HEK293T (cell line): Measurements from ENCODE around the gene TAF11.

ENCODE experiments used
- CTCF ChIA-PET: fragments of 350-600 bp; formaldehyde crosslinking; extraction: SDS; loops from one replicate; lab custom pipeline; 2021; ENCODE audit warnings: antibody characterized with exemption, inconsistent platforms; lab: Yijun Ruan, JAX
- POLR2A ChIA-PET: fragments of 350-600 bp; formaldehyde crosslinking; extraction: SDS; loops from one replicate; lab custom pipeline; 2020; ENCODE audit warnings: antibody characterized with exemption, inconsistent platforms; lab: Yijun Ruan, JAX
- DNase-seq: peaks from one replicate; pipeline ENCODE4 v3.0.0; 2012; ENCODE audit warnings: mixed read lengths; ENCODE audit errors: extremely low spot score
- ARNT ChIP-seq: fragments of 450-650 bp; IDR thresholded peaks from 2 replicates; pipeline ENCODE4 v1.6.1; 2017; ENCODE audit warnings: mild to moderate bottlenecking
- BHLHE40 ChIP-seq: fragments of 450-650 bp; IDR thresholded peaks from 2 replicates; pipeline ENCODE4 v1.6.1; 2016; ENCODE audit warnings: mild to moderate bottlenecking, moderate library complexity, borderline replicate concordance
- CTBP1 ChIP-seq: fragments of 450-650 bp; IDR thresholded peaks from 2 replicates; pipeline ENCODE4 v1.6.1; 2016; ENCODE audit warnings: borderline replicate concordance
- ELF4 ChIP-seq: fragments of 450-650 bp; IDR thresholded peaks from 2 replicates; pipeline ENCODE4 v1.6.1; 2017; ENCODE audit warnings: antibody characterized with exemption
- FOXA1 ChIP-seq: fragments of 450-650 bp; IDR thresholded peaks from 2 replicates; pipeline ENCODE4 v1.6.1; 2016; ENCODE audit warnings: mild to moderate bottlenecking
- FOXK2 ChIP-seq: fragments of 450-650 bp; IDR thresholded peaks from 2 replicates; pipeline ENCODE4 v1.6.1; 2016; ENCODE audit warnings: mild to moderate bottlenecking
- FOXM1 ChIP-seq: fragments of 450-650 bp; IDR thresholded peaks from 2 replicates; pipeline ENCODE4 v1.6.1; 2017; ENCODE audit warnings: mild to moderate bottlenecking, borderline replicate concordance
- HDGF ChIP-seq: fragments of 450-650 bp; IDR thresholded peaks from 2 replicates; pipeline ENCODE4 v1.6.1; 2017; ENCODE audit warnings: antibody characterized with exemption, borderline replicate concordance
- L3MBTL2 ChIP-seq: fragments of 450-650 bp; conservative IDR thresholded peaks from 2 replicates; pipeline ENCODE4 v1.6.1; 2016; ENCODE audit warnings: mild to moderate bottlenecking
- LEF1 ChIP-seq: fragments of 450-650 bp; IDR thresholded peaks from 2 replicates; pipeline ENCODE4 v1.6.1; 2017; ENCODE audit warnings: mild to moderate bottlenecking, borderline replicate concordance
- NFRKB ChIP-seq: fragments of 450-650 bp; IDR thresholded peaks from 2 replicates; pipeline ENCODE4 v1.6.1; 2016; ENCODE audit warnings: mild to moderate bottlenecking, moderate library complexity
- PKNOX1 ChIP-seq: fragments of 450-650 bp; IDR thresholded peaks from 2 replicates; pipeline ENCODE4 v1.6.1; 2016
- SP1 ChIP-seq: fragments of 450-650 bp; IDR thresholded peaks from 2 replicates; pipeline ENCODE4 v1.6.1; 2017
- SUZ12 ChIP-seq: fragments of 450-650 bp; IDR thresholded peaks from 2 replicates; pipeline ENCODE4 v1.6.1; 2016; ENCODE audit warnings: mild to moderate bottlenecking
- TARDBP ChIP-seq: fragments of 450-650 bp; IDR thresholded peaks from 2 replicates; pipeline ENCODE4 v1.6.1; 2016
- ZNF384 ChIP-seq: fragments of 450-650 bp; IDR thresholded peaks from 2 replicates; pipeline ENCODE4 v1.6.1; 2016

TAF11 gene

DNA sequence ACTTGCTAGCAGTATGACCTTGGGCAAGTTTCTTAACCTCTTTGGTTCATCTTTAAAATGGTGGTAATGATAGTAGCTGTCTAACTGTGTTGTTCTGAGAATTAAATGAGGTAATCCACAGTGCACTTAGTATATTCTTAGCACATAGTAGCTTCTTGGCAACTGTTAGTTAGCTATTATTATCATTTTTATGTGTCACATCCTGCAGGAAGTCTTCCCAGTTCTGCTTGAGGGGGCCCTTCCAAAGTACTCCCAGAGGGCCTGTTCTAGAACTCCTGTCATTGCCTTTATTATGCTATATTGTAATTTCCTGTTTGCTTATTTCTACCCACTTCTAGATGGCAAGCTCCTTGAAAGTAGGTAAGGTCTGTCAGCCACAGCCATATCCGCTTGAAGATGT lies 31.8 kb upstream of the TAF11 start:
- ChIA-PET CTCF (no interaction called here), POLR2A (interaction anchor here (1.2 kb wide), 1 partner anchor 10 kb away, joined by 3 read pairs; no protein-coding TSS in a partner anchor)
- no peak for DNase-seq
- TF ChIP-seq LEF1 (no peak), L3MBTL2 (no peak), CTBP1 (no peak), ARNT (no peak), FOXA1 (no peak), ELF4 (no peak), FOXK2 (no peak), HDGF (no peak), SP1 (no peak), FOXM1 (no peak), NFRKB (no peak), TARDBP (no peak), BHLHE40 (no peak), ZNF384 (no peak), SUZ12 (no peak), PKNOX1 (no peak)

DNA sequence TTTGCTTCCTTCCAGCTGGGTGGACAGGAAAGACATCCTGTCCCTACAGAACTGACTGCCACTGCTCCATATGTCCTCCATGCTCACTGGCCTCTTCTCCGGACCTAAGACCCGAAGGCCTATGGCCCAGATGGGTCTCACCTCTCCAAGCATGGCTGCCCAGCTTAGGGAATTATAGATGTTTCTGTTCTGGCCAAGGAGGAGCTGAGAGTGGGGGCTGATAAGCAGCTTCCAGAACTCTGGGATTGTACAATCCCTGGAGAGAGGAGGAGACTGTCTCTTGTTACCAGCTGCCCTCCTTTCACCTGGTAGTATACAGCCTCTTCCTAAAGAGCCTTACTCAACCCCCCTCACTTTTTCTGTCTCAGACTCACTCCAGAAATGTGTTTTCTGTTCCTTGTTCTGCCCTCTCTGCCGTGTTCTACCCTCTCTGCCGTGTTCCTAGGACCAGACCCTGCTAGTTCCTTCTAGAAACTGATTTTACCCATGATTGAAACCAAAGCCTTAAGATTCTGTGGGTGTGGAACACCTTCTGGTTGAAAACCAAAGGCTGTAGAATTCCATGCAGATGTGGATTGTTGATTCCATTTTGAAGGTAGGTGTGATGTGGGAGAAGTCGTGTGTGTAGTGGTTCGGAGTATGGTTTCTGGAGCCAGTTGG lies 29.9 kb upstream of the TAF11 start:
- ChIA-PET POLR2A (no interaction called here), CTCF (no interaction called here)
- TF ChIP-seq NFRKB = no peak
- no peak for TF ChIP-seq TARDBP
- no peak for TF ChIP-seq FOXM1
- no peak for TF ChIP-seq PKNOX1
- no peak for TF ChIP-seq FOXA1
- no peak for TF ChIP-seq SP1
- TF ChIP-seq ELF4 = no peak
- no peak for TF ChIP-seq FOXK2
- TF ChIP-seq LEF1 = no peak
- no peak for TF ChIP-seq SUZ12
- no peak for TF ChIP-seq ZNF384
- TF ChIP-seq CTBP1 = no peak
- TF ChIP-seq BHLHE40 = no peak
- TF ChIP-seq L3MBTL2 = no peak
- no peak for TF ChIP-seq HDGF
- TF ChIP-seq ARNT = no peak
- DNase-seq = no peak

- no peak for DNase-seq
- TF ChIP-seq FOXA1 (no peak), ELF4 (no peak), SUZ12 (no peak), ARNT (no peak), SP1 (no peak), PKNOX1 (no peak), CTBP1 (no peak), FOXK2 (no peak), ZNF384 (no peak), L3MBTL2 (no peak), LEF1 (no peak), HDGF (no peak), TARDBP (no peak), NFRKB (no peak), BHLHE40 (no peak), FOXM1 (no peak)
- CTCF ChIA-PET = no interaction called here
- POLR2A ChIA-PET = no interaction called here
Measured at GRCh38 chr6:34916348-34916967, 28.6 kb upstream of the TAF11 start.

GRCh38 chr6:34914358-34914757 lies 26.5 kb upstream of the TAF11 start:
- POLR2A ChIA-PET = interaction anchor here (1.4 to 1.6 kb wide), 2 partner anchors 9 to 26 kb away, joined by 3 to 6 read pairs; partner anchors contain the start of gene TAF11
- DNase-seq = no peak
- CTCF ChIA-PET = no interaction called here
- TF ChIP-seq NFRKB (no peak), ELF4 (no peak), PKNOX1 (no peak), TARDBP (no peak), BHLHE40 (no peak), ZNF384 (no peak), ARNT (no peak), SP1 (no peak), CTBP1 (no peak), FOXA1 (no peak), SUZ12 (no peak), LEF1 (no peak), FOXK2 (no peak), L3MBTL2 (no peak), FOXM1 (no peak), HDGF (no peak)
